ENCODE measurements around the gene G3BP1. TPM values are rescaled to one million over a fixed set of nuclear protein-coding genes. Genes with fewer than 3 reads are reported as not detected.

The G3BP1 gene
- polyA plus RNA-seq, 3 donors from 2014 or later: 124 to 148 (median 129) TPM

Other genes starting within 250 kb of the G3BP1 start
- not detected for gene FAT2, start 180.6 kb upstream of the G3BP1 start, polyA plus RNA-seq
- 10 to 100 TPM in 1 of 3 donors, 1 to 10 TPM in 2; 5.1 to 34.4 (median 9.8) TPM for gene SPARC, start 85.0 kb upstream of the G3BP1 start, polyA plus RNA-seq
- 100 to 1,000 TPM; 112 to 145 (median 113) TPM for gene ATOX1, start 13.3 kb upstream of the G3BP1 start, polyA plus RNA-seq
- gene GLRA1, start 152.9 kb downstream of the G3BP1 start, polyA plus RNA-seq: not detected

Data from immature natural killer cell (primary cell).